ENCODE data around the gene GPBAR1. TPM values are rescaled to one million over a fixed set of nuclear protein-coding genes. Genes with fewer than 3 reads are reported as not detected.

Gene GPBAR1
- total RNA-seq, 1 experiment from 2014 or later, result 0.20 TPM

GRCh38 chr2:218223046-218223445 lies 37.8 kb upstream of the GPBAR1 start:
- peaks cover 25% of the 10 kb centered on the region for H3K4me1 Mint-ChIP-seq
- no peak for DNase-seq (ENCODE audit: low spot score)
- no peak overlapping the region for H3K4me3 Mint-ChIP-seq
- no peak for ATAC-seq
- H3K9me3 Mint-ChIP-seq, result no peaks in the 10 kb centered on the region
- peaks cover 40% of the 10 kb centered on the region for H3K36me3 Mint-ChIP-seq
- no peaks in the 10 kb centered on the region for H3K27me3 Mint-ChIP-seq (ENCODE audit: low read depth)
- POLR2A ChIA-PET, result no interaction called here
- no peak overlapping the region for H3K27ac Mint-ChIP-seq
- CTCF ChIA-PET, result interaction anchor here (2.1 kb wide), 1 partner anchor 8 kb away, joined by 4 read pairs; no protein-coding TSS in a partner anchor
- TF ChIP-seq FOXK1 (CRISPR knock-in tag; IDR thresholded peaks at IDR 0.05) (no peak), MYBL2 (CRISPR knock-in tag; IDR thresholded peaks at IDR 0.05) (no peak), ATF1 (CRISPR knock-in tag; IDR thresholded peaks at IDR 0.05) (no peak), GABPB1 (CRISPR knock-in tag; IDR thresholded peaks at IDR 0.05) (no peak), PRRX2 (CRISPR knock-in tag; IDR thresholded peaks at IDR 0.05) (no peak), E2F5 (CRISPR knock-in tag; IDR thresholded peaks at IDR 0.05) (no peak), ZBTB43 (CRISPR knock-in tag; IDR thresholded peaks at IDR 0.05) (no peak), TCF7 (CRISPR knock-in tag; IDR thresholded peaks at IDR 0.05; ENCODE audit: low read depth) (no peak), ERG (CRISPR knock-in tag; IDR thresholded peaks at IDR 0.05) (no peak), EMX1 (CRISPR knock-in tag; IDR thresholded peaks at IDR 0.05) (no peak), RORB (CRISPR knock-in tag; IDR thresholded peaks at IDR 0.05) (no peak), ARID4B (CRISPR knock-in tag; IDR thresholded peaks at IDR 0.05; ENCODE audit: borderline replicate concordance) (no peak), HMGXB4 (CRISPR knock-in tag; IDR thresholded peaks at IDR 0.05) (no peak), TP53 (CRISPR knock-in tag; IDR thresholded peaks at IDR 0.05) (no peak)

- H3K4me3 Mint-ChIP-seq, result no peak overlapping the region
- no peaks in the 10 kb centered on the region for H3K9me3 Mint-ChIP-seq
- TF ChIP-seq HMGXB4 (CRISPR knock-in tag; IDR thresholded peaks at IDR 0.05), result no peak
- no peak for TF ChIP-seq NR1H2 (CRISPR knock-in tag; IDR thresholded peaks at IDR 0.05)
- DNase-seq (ENCODE audit: low spot score) (no peak), ATAC-seq (no peak)
- POLR2A ChIA-PET, result no interaction called here
- no peaks in the 10 kb centered on the region for H3K27me3 Mint-ChIP-seq (ENCODE audit: low read depth)
- peaks cover 14% of the 10 kb centered on the region for H3K4me1 Mint-ChIP-seq
- H3K27ac Mint-ChIP-seq, result 0 out of 2 replicates have a peak overlapping the region, but pooled peaks have one; percentile 32
- CTCF ChIA-PET, result no interaction called here
- peaks cover 52% of the 10 kb centered on the region for H3K36me3 Mint-ChIP-seq
These were observed 36.6 kb upstream of the GPBAR1 start for GRCh38 chr2:218224186-218224585.
